GM12891 (cell line): ENCODE results near the gene MAPK1.
"Not testable (repeated sequence)": the region's sequence is repeated elsewhere in the genome, so short reads cannot be mapped to it uniquely, and the experiment has no call there.

Experiments used
- DNase-seq: peaks from one replicate; pipeline ENCODE4 v3.0.0; 2011; ENCODE audit warnings: low spot score; ENCODE audit not compliant: insufficient read length
- FAIRE-seq: peaks from 2 replicates; lab custom pipeline; 2011; peaks lifted over from hg19 to GRCh38; lab: Jason Lieb, UNC
- PAX5 ChIP-seq: IDR thresholded peaks from 2 replicates; pipeline ENCODE4 v1.6.1; 2011; ENCODE audit warnings: low read length, moderate library complexity, mild to moderate bottlenecking; ENCODE audit not compliant: insufficient read depth, severe bottlenecking
- POLR2A ChIP-seq: IDR thresholded peaks from 2 replicates; pipeline ENCODE4 v1.6.1; 2011; ENCODE audit warnings: low read depth, low read length, control low read depth
- POLR2AphosphoS5 ChIP-seq: IDR thresholded peaks from 2 replicates; pipeline ENCODE4 v1.6.1; 2011; ENCODE audit warnings: low read depth, low read length, control low read depth
- POU2F2 ChIP-seq: IDR thresholded peaks from 2 replicates; pipeline ENCODE4 v1.6.1; 2011; ENCODE audit warnings: low read depth, mild to moderate bottlenecking, control low read depth, low read length, moderate library complexity
- SPI1 ChIP-seq: IDR thresholded peaks from 2 replicates; pipeline ENCODE4 v1.6.1; 2011; ENCODE audit warnings: low read depth, low read length, control low read depth
- TAF1 ChIP-seq: IDR thresholded peaks from 2 replicates; pipeline ENCODE4 v1.6.1; 2011; ENCODE audit warnings: low read depth, low read length, control low read depth

MAPK1 gene

GRCh38 chr22:21845558-21846453, 21.6 kb downstream of the MAPK1 start:
- no peak for DNase-seq
- no peak for FAIRE-seq
- TF ChIP-seq POLR2AphosphoS5 (no peak), POU2F2 (no peak), POLR2A (no peak), TAF1 (no peak), PAX5 (no peak), SPI1 (no peak)

- FAIRE-seq (no peak), DNase-seq (no peak)
- TF ChIP-seq POLR2AphosphoS5 (no peak), PAX5 (no peak), SPI1 (no peak), POLR2A (no peak), TAF1 (no peak), POU2F2 (no peak)
Measured at GRCh38 chr22:21842946-21843345, 24.5 kb downstream of the MAPK1 start.

GRCh38 chr22:21841422-21841821, 26.0 kb downstream of the MAPK1 start:
- DNase-seq (no peak), FAIRE-seq (no peak)
- TF ChIP-seq POU2F2 (no peak), TAF1 (no peak), POLR2A (no peak), PAX5 (no peak), POLR2AphosphoS5 (no peak), SPI1 (no peak)

- FAIRE-seq (no peak), DNase-seq (no peak)
- TF ChIP-seq POLR2A (no peak), POLR2AphosphoS5 (no peak), PAX5 (no peak), POU2F2 (no peak), SPI1 (no peak), TAF1 (no peak)
Measured at GRCh38 chr22:21840236-21840823, 27.1 kb downstream of the MAPK1 start.

GRCh38 chr22:21839765-21840140, 27.7 kb downstream of the MAPK1 start:
- FAIRE-seq: no peak
- no peak for DNase-seq
- TF ChIP-seq PAX5 (no peak), POLR2A (no peak), POU2F2 (no peak), SPI1 (no peak), POLR2AphosphoS5 (no peak), TAF1 (no peak)

- FAIRE-seq, DNase-seq: not testable (repeated sequence)
Measured at GRCh38 chr22:21839104-21839764, 28.2 kb downstream of the MAPK1 start.

GRCh38 chr22:21837248-21837979, 30.0 kb downstream of the MAPK1 start:
- FAIRE-seq (no peak), DNase-seq (no peak)
- no peak for TF ChIP-seq TAF1
- no peak for TF ChIP-seq POLR2AphosphoS5
- no peak for TF ChIP-seq SPI1
- no peak for TF ChIP-seq PAX5
- TF ChIP-seq POU2F2: no peak
- TF ChIP-seq POLR2A: no peak

GRCh38 chr22:21836486-21836885, 31.0 kb downstream of the MAPK1 start:
- not testable (repeated sequence) for FAIRE-seq, DNase-seq

- no peak for TF ChIP-seq SPI1
- no peak for TF ChIP-seq POLR2A
- TF ChIP-seq POU2F2: no peak
- TF ChIP-seq TAF1: no peak
- TF ChIP-seq POLR2AphosphoS5: no peak
- TF ChIP-seq PAX5: no peak
- FAIRE-seq (no peak), DNase-seq (no peak)
Measured at GRCh38 chr22:21835378-21835777, 32.1 kb downstream of the MAPK1 start.

GRCh38 chr22:21834869-21835268, 32.6 kb downstream of the MAPK1 start:
- no peak for TF ChIP-seq POU2F2
- TF ChIP-seq TAF1: no peak
- no peak for TF ChIP-seq POLR2AphosphoS5
- no peak for TF ChIP-seq SPI1
- no peak for TF ChIP-seq PAX5
- no peak for TF ChIP-seq POLR2A
- peak; percentile 82 for FAIRE-seq
- no peak for DNase-seq
